NCI-H524 (cell line): ENCODE results near the gene JMJD8.

Experiments used
- DNase-seq, 2 experiments: peaks; one replicate each; lab custom pipeline; 2025; lab: John Stamatoyannopoulos, UW

The JMJD8 gene

GRCh38 chr16:638836-639235 is 45.3 kb downstream of the JMJD8 start:
- DNase-seq = no peak

- no peak for DNase-seq
Measured at GRCh38 chr16:638034-638543, 46.0 kb downstream of the JMJD8 start.

GRCh38 chr16:637081-638018 is 46.8 kb downstream of the JMJD8 start:
- DNase-seq = peak; percentile 21 to 55

- DNase-seq = peak; percentile 96 to 97
Measured at GRCh38 chr16:636206-637080, 47.7 kb downstream of the JMJD8 start, which contains the start of gene METTL26. Gene METTL26, minus strand, starts transcription at chr16:636305. Its CDS starts 15 bp downstream, at chr16:636290.

GRCh38 chr16:635573-636205 is 48.4 kb downstream of the JMJD8 start:
- no peak for DNase-seq

GRCh38 chr16:634996-635395 is 49.1 kb downstream of the JMJD8 start:
- no peak for DNase-seq

GRCh38 chr16:634051-634670 is 50.0 kb downstream of the JMJD8 start:
- no peak for DNase-seq

GRCh38 chr16:633336-634050 is 50.6 kb downstream of the JMJD8 start:
- no peak for DNase-seq

GRCh38 chr16:632486-633335 is 51.4 kb downstream of the JMJD8 start:
- no peak for DNase-seq

- no peak for DNase-seq
Measured at GRCh38 chr16:631808-632358, 52.3 kb downstream of the JMJD8 start.
